Stimulated activated CD8-positive, alpha-beta memory T cell treated with anti-CD3 and anti-CD28 coated beads, Interleukin-7, amount 100 ng/mL, for 48 hours (primary cell): ENCODE measurements around the gene JAZF1.
"Not testable (repeated sequence)": the region's sequence is repeated elsewhere in the genome, so short reads cannot be mapped to it uniquely, and the experiment has no call there.

Source experiments
- DNase-seq, 2 donors: peaks; one replicate each; pipeline ENCODE4 v3.0.0-alpha.2; 2020; ENCODE audit warnings: low read depth in 1 of 2; ENCODE audit errors: extremely low read depth in 1 of 2

JAZF1 gene

DNA sequence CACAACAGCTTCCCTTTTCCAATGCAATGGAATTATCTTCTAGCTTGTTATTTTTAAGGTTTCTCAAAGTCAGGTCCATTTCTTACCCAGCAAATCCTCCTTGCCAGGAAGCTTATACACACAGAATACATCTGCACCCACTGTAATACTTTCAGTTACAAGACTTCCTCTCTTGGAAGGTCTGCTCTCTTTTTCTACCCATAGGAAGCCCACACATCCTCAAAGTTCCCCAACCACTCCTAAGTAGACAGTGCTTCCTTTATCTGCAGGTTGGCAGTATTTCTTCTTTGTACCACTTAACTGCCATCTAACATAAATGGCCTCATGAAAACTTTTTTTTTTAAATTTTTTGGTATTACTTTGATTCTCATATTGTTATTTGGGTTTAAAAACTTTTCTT, 285.0 kb downstream of the JAZF1 start:
- DNase-seq, result no peak

DNA sequence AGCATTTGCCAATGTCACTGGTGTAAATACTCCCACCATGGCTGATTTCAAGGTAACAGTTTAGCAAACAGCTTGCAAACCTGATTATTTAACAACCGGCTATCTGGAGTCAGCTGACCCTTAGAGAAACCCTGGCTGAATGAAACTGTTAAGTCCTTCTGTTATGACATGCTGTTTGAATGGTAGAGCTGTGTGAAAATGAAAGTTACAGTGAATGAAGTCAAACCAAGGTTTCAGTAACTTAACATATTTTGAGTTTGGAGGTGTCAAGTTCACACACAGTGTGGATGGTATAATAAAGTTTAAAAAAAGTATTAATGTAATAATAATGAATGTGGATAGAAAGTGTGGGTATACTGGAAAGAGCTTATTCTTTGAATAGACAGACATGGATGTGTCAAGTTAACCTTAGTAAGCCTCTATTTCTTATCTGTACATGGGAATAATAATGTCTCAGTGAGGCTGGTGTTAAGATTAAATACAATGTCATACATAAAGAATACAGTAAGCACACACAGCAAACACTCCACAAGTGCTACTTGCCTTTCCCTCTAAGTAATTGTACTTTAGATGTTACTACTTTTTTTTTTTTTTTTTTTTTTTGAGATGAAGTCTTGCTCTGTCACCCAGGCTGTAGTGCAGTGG, 290.3 kb downstream of the JAZF1 start:
- DNase-seq, result no peak

DNA sequence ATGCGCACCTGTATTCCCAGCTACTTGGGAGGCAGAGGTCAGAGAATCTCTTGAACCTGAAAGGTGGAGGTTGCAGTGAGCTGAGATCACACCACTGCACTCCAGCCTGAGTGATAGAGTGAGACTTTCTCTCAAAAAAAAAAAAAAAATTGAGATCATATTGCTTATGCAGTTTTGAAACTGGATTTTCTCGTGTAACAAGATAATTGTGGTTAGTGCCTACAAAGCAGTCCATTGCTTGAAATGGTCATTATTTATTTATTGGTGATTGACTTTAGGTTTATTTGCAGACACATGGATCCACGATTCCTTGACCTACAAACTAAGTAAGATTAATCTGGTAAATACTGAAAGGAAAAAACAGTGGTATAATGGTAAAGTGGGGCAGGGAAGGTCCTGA, 290.8 kb downstream of the JAZF1 start:
- no peak for DNase-seq

DNA sequence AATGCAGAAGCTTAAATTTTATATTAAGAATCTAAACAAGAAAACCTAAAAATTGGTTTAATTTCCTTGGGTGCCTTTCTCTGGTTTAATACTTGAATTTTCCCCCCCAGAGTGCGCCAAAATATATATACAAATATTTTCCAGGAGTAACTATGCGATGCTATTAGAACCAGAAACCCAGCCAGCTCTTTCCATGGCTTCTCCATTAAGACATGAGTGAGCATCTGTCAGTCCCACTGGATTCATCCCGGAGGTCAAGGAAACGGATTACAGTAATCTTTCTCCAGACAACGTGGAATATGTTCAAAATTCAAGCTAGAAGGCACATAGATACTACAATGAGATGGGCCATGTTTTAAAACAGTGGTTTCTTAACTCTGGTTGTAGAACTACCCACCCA, 291.9 kb downstream of the JAZF1 start:
- no peak for DNase-seq

DNA sequence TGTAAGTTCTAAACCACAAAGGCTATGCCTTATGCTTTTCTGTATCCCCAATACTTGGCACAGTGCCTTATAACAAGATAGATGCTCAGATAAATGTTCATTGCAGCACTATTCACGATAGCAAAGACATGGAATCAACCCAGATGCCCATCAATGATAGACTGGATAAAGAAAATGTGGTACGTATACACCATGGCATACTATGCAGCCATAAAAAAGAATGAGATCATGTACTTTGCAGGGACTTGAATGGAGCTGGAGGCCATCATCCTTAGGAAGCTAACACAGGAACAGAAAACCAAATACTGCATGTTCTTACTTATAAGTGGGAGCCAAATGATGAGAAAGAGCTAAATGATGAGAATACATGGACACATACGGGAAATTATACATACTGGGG, 293.9 kb downstream of the JAZF1 start:
- DNase-seq, result not testable (repeated sequence)

DNA sequence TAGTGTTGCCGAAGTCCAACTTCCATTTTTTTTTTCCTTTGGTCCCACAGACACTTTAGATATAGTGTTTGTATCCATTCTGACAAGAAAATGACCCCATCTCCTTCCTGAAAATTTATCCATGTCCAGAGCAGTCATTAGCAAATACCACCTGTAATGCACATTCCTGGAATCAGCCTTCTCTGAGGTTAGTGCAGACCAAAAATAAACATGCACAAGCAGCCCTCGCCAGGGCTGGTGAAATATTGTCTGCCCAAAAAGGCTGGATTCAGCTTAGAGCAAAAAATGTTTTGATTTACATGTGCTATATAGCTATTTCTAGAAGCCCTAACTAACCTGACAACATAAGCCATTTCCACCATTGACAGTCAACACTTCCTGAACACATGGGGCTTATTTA, 294.9 kb downstream of the JAZF1 start:
- DNase-seq, result no peak

DNA sequence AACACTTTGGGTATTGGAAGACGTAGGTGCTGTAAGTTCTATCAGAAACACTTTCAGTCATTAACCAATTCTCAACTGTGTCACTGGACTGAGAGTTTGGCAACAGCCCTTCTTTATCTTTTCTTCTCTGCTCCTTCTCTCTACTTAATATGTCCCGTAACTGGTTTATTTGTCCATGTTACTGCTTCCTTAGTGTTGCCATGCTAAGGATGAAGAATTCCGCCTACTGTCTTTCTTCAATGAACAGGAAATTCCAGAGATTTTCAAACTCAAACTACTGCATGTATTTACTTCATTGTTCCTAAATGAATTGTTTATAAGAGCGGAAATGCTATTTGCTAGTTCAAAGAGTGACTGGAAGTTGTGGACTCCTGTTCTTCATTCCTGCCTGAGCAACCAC, 296.9 kb downstream of the JAZF1 start:
- no peak for DNase-seq

DNA sequence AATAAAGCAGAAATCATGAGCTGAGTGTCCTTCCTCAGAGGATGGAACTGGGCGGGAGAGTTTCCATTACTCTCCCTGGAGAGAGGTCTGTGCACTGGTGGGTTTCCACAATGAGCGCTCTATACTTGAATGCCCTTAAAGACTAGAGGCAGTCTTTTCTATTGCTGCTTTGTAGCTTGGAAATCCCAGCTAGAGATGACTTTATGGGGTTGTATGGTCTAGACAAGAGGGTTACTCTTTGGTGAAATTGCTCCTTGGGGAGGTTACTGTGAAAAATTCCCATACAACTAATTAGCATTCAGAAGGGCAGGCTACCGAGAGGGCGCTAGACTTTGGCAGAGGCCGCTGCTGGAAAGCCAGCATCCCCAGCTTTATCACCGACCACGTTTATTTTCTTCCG, 303.8 kb downstream of the JAZF1 start:
- DNase-seq, result no peak

DNA sequence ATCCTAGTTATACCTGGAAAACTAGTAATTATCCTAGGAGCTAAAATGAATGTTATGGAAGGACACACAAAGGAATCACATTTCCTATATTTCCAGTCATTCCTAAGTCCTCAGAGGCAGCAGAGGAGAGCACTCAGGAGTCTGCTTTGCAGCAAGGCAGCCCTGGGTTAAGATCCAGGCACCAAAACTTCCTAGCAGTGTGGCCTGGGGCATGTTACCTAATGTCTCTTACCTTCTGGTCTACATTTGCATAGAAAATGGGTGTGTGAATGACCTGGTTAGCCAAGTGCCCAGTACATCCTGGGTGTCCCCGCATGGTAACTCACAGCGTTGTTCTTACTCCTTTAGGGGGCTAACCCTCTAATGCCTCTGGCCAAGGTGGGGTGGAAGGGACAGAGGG, 304.8 kb downstream of the JAZF1 start:
- no peak for DNase-seq

DNA sequence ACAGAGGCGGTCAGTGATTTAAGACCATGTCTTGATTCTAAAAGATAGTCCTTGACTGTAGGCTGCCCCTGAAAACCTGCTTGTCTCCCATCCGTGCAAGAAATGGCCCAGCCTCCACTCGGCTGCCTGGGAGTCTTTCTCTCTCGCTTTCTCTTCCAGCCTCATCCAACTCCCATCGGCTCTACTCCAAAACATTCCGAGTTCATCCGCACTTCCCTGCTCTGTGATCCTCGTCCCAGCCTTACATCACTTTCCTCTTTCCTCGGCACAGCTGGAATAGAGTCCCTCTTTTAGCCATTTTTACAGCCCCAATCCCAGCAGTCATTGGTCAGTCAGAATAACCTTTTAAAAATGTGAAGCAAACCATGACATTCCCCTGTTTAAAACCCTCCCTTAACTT, 305.5 kb downstream of the JAZF1 start:
- DNase-seq, result no peak

DNA sequence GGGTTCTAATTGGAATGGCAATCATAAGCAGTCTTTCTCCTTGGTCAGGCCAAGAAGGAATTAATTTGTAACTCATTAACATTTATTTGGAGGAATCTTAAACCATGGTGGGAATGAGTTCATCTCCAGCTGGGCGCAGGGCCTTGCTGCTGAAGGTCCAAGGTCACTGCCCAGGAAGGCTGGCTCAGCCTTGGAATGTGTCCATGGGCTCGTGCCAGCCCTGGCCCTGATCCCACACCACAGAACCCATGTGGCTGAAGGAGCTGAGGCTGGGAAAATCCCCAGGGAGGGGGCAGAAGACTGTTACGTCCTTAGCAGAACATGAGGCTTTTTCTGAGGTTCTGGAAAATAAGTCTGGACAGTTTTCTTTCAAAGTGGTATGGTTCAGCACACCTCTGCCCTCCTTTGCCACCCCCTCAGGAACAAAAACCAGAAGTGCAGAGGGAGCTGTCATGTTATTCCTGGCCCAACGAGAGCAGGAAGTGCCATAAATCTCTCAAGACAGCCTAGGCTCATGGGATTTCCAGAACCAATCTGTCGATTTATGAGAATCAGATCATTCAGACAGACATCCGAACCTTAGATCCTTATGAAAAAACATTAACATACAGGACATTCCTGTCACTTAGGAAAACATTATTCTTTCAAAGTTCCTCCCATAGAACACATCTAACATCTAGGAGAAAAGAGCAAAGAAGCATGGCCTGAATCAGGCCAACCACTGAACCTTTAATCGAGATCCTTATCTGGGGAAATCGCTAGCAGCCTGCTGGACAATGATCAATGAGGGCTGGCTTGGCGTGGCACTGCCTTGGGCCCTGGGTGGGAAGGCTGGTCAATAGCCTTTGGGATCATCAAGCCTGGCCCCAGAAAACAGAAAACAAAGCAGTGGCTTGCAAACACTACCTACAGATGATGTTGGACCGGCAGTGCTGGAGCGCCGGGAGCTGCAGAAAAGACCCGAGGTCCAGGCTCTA, 306.3 kb downstream of the JAZF1 start:
- DNase-seq, result no peak

DNA sequence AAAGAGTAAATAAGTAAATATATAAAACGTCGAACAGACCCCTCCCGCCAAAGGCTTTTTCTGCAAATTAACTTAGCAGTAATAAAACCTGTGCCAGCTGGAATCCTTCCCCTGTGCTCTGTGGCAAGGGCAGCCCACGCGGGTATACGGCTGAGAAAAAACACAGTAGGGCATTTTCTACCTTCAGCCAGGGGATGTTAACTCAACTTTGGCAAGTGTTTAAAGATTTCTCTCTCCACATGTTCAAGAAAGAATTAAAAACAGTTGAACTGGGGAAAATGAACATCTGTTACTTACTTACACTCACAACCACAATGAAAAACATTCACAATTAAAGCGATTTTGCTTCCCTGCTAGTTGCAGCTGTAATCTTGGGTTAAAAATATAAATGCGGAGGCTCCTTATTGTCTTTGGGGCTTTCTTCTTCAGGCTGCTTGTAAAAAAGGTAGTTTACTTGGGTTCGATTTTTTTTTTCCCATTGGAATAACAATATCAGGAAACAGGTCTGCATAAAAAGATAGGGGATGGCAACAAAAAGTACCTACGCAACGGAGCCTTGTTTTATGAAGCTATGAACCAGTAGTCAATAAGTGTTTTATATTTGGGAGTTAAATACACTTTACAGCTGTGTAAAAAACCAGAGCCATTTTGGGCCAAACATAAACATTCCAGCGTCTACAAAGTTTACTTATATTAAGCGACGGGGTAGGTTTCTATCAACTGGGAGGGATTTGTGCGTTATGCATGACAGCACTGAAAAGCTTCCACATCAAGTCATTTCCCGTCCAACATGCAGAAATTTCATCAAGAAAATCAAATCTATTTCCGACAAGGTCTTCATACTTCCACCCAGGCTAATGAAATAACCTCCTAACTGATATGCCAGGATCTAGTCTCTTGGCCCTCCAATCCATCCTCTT, 308.0 kb downstream of the JAZF1 start:
- DNase-seq, result no peak

DNA sequence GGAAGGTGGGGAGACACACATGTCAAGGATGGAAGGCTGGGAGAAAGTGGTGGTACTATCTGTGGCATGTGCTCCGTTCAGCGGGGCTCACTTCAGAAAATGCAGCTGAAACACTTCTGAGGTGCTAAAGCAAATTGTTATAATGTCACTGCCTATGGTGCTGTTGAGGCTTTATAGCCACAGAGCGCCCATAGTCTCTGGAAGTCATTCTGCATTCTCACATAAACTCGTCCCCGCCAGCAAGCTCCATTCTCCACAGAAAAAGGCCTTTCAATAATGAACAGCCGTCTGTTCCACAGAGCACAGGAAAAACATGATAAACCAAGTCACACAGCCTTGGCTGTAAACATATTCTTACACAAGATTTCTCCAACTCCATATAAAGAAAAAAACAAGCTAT, 308.7 kb downstream of the JAZF1 start:
- no peak for DNase-seq

DNA sequence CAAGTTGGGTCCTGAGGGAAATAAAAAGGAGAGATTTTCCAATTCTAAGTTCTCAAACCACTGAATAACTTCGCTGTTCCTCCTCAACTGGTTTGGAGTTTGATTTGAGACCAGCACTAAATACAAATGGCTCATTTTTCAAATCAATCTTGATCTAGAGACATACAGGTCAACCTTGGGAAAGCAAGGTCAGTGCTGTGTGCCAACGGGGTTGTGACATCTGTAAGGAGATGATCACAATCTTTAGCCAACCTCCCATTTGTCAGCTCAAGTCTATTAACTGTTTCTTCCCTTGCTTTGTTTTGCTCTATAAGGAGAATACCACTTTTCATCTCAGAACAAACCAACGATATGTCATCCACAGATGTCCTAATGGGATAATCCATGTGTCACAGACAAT, 309.5 kb downstream of the JAZF1 start:
- no peak for DNase-seq

DNA sequence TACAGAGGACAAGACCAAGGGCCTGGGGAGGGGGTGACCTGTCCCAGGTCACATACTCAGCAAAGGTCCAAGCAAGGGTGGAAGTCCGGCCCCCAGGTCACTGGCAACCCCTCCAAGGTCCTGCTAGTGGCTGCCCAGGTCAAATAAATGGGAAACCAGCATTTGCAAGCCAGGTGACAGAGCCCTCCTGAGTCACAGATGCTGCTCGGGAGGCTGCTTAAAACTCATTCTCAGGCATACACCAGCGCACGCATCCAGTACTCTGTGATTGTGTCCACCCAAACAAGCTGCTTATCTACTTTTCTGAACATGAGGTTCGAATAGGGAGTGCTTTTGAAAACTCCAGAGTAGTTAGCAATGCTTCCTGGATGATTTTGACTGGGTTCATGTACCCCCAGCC, 310.0 kb downstream of the JAZF1 start:
- no peak for DNase-seq

DNA sequence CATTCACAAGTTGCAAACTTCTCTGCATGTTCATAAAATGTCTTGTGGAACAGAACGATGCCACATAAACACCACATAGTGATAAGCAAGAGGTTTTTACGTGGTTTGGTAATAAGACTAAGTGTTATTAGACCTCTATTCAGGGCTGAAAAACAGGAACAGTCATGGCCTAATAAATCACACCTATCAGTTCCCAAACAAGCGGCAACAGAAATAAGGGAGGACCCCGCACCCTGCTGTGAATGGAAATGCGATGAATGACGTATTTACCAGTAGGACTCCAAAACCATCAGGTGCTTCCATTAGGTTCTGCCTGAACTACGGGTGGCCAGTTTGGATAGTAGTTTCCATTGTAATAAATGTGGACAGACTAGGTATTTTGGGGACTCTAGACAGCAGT, 311.5 kb downstream of the JAZF1 start:
- DNase-seq, result no peak

DNA sequence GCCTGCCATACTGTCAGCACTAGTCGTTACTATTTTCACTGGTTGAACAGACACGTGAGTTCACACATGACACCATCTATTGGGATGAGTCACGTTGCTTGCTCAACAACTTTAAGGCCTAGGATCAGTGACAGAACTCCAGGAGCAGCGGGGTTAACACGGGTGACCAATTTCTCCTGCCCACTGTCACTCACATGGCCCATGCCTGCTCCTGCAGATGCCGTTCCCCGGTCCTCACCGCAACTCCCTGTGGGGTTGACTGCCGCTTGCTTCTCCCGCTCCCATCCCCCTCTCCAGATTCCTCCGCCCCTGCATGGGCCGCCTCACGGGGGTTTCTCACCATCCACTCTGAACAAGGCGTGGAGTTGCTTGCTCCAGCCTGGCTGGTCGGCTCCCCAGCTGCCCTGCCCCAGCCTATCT, 312.5 kb downstream of the JAZF1 start:
- no peak for DNase-seq

DNA sequence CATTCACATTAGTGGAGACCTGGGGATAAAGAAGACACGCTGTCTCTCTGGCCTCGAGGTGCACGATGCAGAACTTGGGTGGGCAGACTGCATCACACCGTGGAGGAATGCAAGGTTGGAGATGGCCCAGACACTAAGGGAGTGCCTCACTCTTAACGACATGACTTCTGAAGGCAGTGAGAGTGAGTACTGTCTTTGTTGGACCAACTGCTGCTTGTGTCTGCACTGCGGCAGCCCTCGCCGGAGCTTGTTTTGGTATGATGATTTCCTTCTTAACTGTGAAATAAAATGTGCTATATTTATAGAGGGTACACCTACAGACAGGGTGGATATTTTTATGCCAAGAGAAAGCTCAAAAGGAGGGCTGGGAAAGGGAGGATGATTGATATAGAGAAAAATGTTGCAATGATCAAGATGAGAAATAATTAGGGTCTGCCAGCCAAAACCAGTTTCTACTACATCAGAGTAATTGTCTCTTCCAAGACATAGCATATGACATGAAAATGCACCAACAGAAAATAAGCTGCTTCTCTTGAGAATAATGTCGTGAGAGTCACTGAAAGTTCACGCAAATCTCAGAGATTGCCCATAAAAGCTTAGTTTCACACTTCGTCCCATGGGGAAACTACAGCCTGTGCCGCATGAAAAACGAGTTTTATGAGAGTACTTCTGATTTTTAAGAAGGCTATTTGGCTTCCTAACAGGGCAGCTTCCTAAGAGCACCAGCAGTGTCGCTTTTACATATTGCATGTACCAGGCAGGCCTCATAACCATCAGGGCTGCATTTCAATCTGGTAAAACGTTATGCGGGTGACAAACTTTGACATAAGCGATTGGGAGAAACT, 313.5 kb downstream of the JAZF1 start:
- DNase-seq, result no peak

DNA sequence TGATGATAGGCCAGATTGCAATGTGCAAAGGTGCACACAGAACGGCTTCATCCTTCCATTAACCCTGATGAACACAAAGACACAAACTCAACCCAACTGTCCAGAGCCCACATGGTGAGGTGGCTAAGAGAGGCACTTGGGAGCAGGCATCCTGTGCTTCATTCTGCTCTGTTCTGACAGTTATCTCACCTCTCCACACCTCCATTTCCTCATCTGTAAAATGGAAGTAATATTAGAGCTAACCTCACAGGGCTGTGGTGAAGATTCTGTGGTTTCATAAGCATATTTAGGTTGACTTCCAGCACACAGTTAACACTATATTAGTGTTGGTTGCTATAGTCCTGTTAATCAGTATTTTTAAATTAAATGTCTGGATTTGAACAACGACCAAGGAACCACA, 314.3 kb downstream of the JAZF1 start:
- DNase-seq, result no peak

DNA sequence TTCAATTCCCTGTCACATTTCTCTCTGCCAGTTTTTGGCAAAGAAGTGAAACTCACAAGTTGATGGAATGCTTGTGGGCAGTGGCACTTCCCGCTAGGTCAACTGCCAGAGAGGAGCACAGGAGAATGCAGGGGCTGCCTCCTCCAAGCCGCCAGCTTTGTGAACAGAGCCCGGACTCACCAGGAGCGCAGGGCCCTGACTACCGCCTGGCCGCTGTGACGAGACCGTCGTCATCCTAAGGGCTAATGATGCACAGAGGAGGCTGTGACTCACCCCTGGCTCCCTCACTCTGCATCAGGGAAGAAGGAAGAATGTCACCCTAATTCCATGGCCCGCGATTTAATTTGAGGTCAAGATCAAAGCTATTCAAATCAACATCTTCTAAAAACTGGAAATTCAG, 316.7 kb downstream of the JAZF1 start:
- DNase-seq, result no peak
